HG03064 (cell line): ENCODE results near the gene PUS1.
A peak's percentile ranks its signal among the peaks of the same experiment; 100 is the strongest.
"Not testable (repeated sequence)": the region's sequence is repeated elsewhere in the genome, so short reads cannot be mapped to it uniquely, and the experiment has no call there.

Source experiments
- ATAC-seq: cut with Tn5 transposase; IDR thresholded peaks from one replicate; pipeline ENCODE4 v1.9.1; 2021; ENCODE audit warnings: low read depth; ENCODE audit not compliant: unreplicated experiment

The PUS1 gene

GRCh38 chr12:131928711-131929580 lies at the start of gene PUS1:
TSS of gene PUS1 (plus strand) at chr12:131929276. CDS start at chr12:131929723, 447 bp downstream.
- ATAC-seq = peak; percentile 62

- no peak for ATAC-seq
These were observed 46.1 kb upstream of the PUS1 start for GRCh38 chr12:131882804-131883520.

DNA sequence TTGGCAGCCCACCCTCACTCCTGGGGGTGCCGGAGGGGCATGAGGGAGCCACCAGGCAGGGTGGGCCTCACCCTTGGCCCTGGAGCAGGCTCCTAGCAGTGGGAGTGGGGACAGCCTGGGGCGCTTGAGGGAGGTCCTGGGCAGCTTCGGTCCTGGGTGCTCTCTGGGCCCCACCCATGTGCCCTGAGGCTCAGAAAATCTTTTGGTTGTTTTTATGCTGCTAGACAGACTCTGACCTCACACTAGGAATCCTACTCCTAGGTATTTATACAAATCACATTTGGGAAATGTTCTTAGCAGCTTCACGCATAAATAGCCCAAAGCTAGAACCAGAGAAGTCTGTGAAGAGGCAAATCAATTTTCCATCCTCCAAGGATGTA lies 45.6 kb upstream of the PUS1 start:
- no peak for ATAC-seq

DNA sequence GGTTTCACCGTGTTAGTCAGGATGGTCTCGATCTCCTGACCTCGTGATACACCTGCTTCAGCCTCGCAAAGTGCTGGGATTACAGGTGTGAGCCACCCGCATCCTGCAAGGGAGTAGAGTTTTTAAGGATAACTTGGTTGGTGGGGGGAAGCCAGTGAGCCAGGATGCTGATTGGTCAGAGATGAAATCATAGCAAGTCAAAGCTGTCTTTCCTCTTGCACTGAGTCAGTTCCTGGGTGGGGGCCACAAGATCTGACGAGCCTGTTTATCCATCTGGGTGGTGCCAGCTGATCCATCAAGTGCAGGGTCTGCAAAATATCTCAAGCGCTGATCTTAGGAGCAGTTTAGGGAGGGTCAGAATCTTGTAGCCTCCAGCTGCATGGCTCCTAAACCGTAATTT lies 44.0 kb upstream of the PUS1 start:
- ATAC-seq = not testable (repeated sequence)

GRCh38 chr12:131885543-131886057 lies 43.5 kb upstream of the PUS1 start:
- no peak for ATAC-seq

GRCh38 chr12:131891722-131892121 lies 37.4 kb upstream of the PUS1 start:
- not testable (repeated sequence) for ATAC-seq

GRCh38 chr12:131892711-131893604 lies 36.1 kb upstream of the PUS1 start:
- ATAC-seq = no peak

GRCh38 chr12:131893605-131894312 lies 35.3 kb upstream of the PUS1 start:
- ATAC-seq = no peak

- peak; percentile 67 for ATAC-seq
These were observed 34.7 kb upstream of the PUS1 start, which contains the start of gene ULK1 for GRCh38 chr12:131894313-131894860. TSS of gene ULK1 (plus strand) at chr12:131894622. CDS start at chr12:131895002, 380 bp downstream.

- ATAC-seq = no peak
These were observed 34.0 kb upstream of the PUS1 start for GRCh38 chr12:131894981-131895639.

- peak; percentile 19 for ATAC-seq
These were observed 33.4 kb upstream of the PUS1 start for GRCh38 chr12:131895640-131896079.

GRCh38 chr12:131896080-131896810 lies 32.8 kb upstream of the PUS1 start:
- peak; percentile 56 for ATAC-seq

GRCh38 chr12:131896811-131897270 lies 32.2 kb upstream of the PUS1 start:
- ATAC-seq = no peak

DNA sequence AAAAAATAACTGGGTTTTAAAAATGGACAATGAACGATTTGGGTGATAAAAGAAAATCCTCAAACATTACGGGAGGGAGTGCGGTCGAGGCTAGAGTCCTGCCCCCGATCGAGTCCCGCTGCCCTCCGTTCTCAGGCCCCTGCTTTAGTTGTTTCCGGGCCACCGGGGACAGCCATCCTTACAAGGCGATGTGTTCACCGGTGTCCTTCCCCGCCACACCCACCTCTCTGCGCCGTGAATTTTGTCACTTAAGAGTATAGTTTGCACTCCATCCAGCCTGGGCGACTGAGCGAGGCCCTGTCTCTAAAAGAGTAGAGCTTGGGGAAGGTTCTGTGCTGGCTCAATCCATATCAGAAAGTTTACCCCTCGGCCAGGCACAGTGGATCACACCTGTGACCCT lies 31.8 kb upstream of the PUS1 start:
- ATAC-seq = no peak

- no peak for ATAC-seq
These were observed 31.2 kb upstream of the PUS1 start for GRCh38 chr12:131897875-131898274.

DNA sequence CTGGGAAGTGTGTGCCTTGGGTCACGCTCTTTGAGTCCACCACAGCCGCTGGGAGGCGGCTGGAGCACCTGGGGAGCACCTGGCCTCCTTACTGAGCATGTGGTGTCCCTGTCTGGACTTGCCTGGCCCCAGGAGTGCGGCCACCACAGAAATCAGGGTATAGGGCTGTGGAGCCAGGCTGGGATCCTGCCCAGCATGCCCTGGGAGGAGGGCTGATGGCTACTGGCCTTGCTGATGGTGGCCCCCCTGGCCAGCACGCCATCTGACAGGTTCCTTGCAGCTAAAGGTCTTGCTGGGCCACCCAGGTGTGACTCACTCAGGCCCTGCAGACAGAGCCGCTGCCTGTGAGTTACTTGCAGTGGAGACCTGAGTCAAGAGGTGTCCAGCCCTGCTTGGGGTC lies 28.7 kb upstream of the PUS1 start:
- no peak for ATAC-seq

GRCh38 chr12:131901431-131902331 lies 27.4 kb upstream of the PUS1 start:
- no peak for ATAC-seq
